Measurements from ENCODE around the gene HOXA10.

HOXA10 gene

DNA sequence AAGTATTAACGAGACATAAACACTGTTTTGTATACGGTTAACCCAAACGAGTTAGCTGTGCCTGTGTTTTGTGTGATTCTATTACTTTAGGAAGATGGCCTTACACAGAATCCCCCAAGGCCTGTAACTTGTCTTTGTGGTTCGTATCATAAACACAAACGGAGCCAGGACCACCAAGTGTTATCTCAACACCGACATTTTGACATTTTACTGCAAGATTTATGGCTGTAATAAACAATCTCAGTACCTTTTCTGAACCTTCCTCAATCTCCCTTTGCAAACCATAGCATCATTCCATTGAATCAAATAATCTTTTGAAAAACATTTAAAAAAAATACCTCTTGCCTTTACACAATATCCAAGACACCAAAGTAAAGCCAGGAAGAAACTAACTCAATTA lies 41.1 kb downstream of the HOXA10 start:
- Histone ChIP-seq H3K27ac (ENCODE audit: low read length) (no peak overlapping the region), H3K4me1 (ENCODE audit: low read length) (peaks cover 28% of the 10 kb centered on the region), H3K79me2 (ENCODE audit: low read length) (no peaks in the 10 kb centered on the region), H2AFZ (ENCODE audit: low read depth, low read length) (no peak overlapping the region), H3K4me3 (ENCODE audit: low read length) (no peak overlapping the region), H3K9me3 (ENCODE audit: insufficient read depth, low read length) (no peaks in the 10 kb centered on the region), H4K20me1 (ENCODE audit: insufficient read depth, low read length) (peaks cover 7% of the 10 kb centered on the region; the same call in 1 of the 2 replicates), H3K36me3 (replicated peaks; ENCODE audit: low read depth, low read length) (no peaks in the 10 kb centered on the region), H3K4me2 (ENCODE audit: low read length) (no peak overlapping the region), H3K27me3 (ENCODE audit: low read depth, low read length) (peaks cover 5% of the 10 kb centered on the region), H3K9ac (ENCODE audit: low read length) (no peak overlapping the region)
- TF ChIP-seq, protein P1, sequence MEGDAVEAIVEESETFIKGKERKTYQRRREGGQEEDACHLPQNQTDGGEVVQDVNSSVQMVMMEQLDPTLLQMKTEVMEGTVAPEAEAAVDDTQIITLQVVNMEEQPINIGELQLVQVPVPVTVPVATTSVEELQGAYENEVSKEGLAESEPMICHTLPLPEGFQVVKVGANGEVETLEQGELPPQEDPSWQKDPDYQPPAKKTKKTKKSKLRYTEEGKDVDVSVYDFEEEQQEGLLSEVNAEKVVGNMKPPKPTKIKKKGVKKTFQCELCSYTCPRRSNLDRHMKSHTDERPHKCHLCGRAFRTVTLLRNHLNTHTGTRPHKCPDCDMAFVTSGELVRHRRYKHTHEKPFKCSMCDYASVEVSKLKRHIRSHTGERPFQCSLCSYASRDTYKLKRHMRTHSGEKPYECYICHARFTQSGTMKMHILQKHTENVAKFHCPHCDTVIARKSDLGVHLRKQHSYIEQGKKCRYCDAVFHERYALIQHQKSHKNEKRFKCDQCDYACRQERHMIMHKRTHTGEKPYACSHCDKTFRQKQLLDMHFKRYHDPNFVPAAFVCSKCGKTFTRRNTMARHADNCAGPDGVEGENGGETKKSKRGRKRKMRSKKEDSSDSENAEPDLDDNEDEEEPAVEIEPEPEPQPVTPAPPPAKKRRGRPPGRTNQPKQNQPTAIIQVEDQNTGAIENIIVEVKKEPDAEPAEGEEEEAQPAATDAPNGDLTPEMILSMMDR (IDR thresholded peaks at IDR 0.05; ENCODE audit: low read depth, low read length) = no peak
- TF ChIP-seq EZH2phosphoT487 (IDR thresholded peaks at IDR 0.05; ENCODE audit: low read depth) = no peak

DNA sequence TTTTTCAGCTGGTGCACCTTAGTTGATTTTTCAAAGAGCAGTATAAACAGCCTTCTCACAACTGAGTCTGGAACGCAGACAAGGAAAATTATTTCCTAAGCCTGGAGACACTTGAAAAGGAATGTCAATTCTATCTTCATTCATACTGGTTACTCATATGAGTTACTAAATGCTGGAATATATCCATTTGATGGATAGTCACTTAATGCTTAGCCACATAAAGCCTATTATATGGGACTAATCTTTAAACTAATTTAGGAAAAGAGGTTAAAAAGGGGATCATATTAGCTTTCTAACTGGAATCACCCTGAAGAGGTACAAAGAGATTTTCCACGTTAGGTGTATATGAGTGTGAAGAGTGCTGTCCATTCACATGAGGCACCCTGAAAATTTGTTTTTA lies 41.9 kb downstream of the HOXA10 start:
- Histone ChIP-seq H3K4me2 (ENCODE audit: low read length) (no peak overlapping the region), H3K9ac (ENCODE audit: low read length) (no peak overlapping the region), H3K4me1 (ENCODE audit: low read length) (peaks cover 28% of the 10 kb centered on the region), H3K79me2 (ENCODE audit: low read length) (no peaks in the 10 kb centered on the region), H3K4me3 (ENCODE audit: low read length) (no peak overlapping the region), H3K36me3 (replicated peaks; ENCODE audit: low read depth, low read length) (no peaks in the 10 kb centered on the region), H3K9me3 (ENCODE audit: insufficient read depth, low read length) (no peaks in the 10 kb centered on the region), H3K27me3 (ENCODE audit: low read depth, low read length) (no peaks in the 10 kb centered on the region; the same call in 1 of the 2 replicates), H2AFZ (ENCODE audit: low read depth, low read length) (no peak overlapping the region), H3K27ac (ENCODE audit: low read length) (no peak overlapping the region), H4K20me1 (ENCODE audit: insufficient read depth, low read length) (peaks cover 7% of the 10 kb centered on the region; the same call in 1 of the 2 replicates)
- TF ChIP-seq, protein P1 (IDR thresholded peaks at IDR 0.05; ENCODE audit: low read depth, low read length) = no peak
- TF ChIP-seq EZH2phosphoT487 (IDR thresholded peaks at IDR 0.05; ENCODE audit: low read depth) = no peak

DNA sequence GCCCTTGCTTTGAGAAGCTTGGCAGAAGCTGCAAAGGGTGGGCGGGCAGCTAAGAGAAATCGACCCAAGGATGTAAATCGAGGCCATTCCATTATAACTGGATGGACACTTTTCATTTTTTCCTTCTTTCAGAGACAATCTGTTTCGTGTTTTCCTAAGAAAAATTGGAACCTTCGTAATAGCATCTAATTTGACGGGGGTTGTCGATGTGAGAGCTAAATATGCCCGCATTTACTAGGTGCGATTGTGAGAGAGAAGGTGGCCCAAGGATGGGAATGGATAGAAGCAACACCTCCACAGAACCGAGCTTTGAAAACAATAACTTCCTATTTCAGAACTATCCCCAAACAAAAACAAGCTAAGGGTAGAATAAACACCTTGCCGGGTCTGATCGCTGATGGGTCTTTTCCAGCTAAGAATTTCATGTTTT lies 42.7 kb downstream of the HOXA10 start:
- Histone ChIP-seq H3K27ac (ENCODE audit: low read length) (no peak overlapping the region), H3K36me3 (replicated peaks; ENCODE audit: low read depth, low read length) (no peaks in the 10 kb centered on the region), H3K4me2 (ENCODE audit: low read length) (no peak overlapping the region), H3K27me3 (ENCODE audit: low read depth, low read length) (no peaks in the 10 kb centered on the region; the same call in 1 of the 2 replicates), H3K4me3 (ENCODE audit: low read length) (no peak overlapping the region), H3K4me1 (ENCODE audit: low read length) (peaks cover 25% of the 10 kb centered on the region), H2AFZ (ENCODE audit: low read depth, low read length) (no peak overlapping the region), H3K79me2 (ENCODE audit: low read length) (no peaks in the 10 kb centered on the region), H3K9me3 (ENCODE audit: insufficient read depth, low read length) (no peaks in the 10 kb centered on the region), H3K9ac (ENCODE audit: low read length) (no peak overlapping the region), H4K20me1 (ENCODE audit: insufficient read depth, low read length) (peaks cover 7% of the 10 kb centered on the region; the same call in 1 of the 2 replicates)
- TF ChIP-seq EZH2phosphoT487 (IDR thresholded peaks at IDR 0.05; ENCODE audit: low read depth) = no peak
- TF ChIP-seq, protein P1 (IDR thresholded peaks at IDR 0.05; ENCODE audit: low read depth, low read length) = no peak

DNA sequence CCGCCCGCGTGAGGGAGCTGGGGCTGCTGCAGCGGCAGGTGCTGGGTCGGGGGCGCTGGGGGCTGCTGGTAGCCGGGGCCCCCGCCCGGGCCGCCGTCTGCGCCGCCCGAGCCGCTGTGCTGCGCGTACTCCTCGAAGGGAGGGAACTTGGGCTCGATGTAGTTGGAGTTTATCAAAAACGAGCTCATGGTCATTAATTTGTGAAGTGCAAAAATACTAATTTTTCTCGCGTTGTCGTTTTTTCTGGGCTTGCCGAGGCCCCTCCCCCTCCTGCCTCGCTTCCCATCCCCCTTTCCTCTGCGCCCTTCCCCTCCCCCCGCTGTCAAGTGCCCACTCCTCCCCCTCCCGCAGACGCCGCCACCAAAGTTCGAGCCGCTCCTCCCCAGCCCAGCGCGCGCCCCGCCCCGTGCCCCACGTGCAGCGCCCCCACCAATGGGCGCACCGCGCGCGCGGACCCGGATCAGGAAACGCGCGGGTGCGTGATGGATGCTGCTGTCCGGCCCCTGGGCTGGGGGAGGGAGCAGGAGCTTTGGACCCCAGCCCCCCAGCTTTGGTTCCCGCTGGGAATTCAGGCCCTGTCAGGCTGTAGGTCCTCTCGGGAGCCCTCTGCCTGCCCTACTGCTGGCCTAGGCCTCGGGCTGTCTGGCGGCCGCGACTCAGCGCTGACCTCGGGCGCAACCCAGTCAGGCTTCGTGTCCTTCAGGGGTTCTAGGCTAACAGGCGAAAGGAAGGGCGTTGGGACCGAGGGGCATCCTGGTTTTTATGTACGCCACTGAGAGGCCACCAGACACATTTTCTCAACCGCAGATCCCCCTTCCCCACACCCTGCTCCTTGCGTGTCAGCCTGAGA lies 43.4 kb downstream of the HOXA10 start, which contains the start of gene HOXA4:
Gene HOXA4, minus strand, starts transcription at position 218 of the 850 bp plus-strand sequence. Its CDS starts 24 bp downstream, at position 194.
- Histone ChIP-seq H3K79me2 (ENCODE audit: low read length) (no peaks in the 10 kb centered on the region), H3K4me3 (ENCODE audit: low read length) (no peak within 1 kb of the TSS), H3K27ac (ENCODE audit: low read length) (no peak within 1 kb of the TSS), H3K9me3 (ENCODE audit: insufficient read depth, low read length) (no peaks in the 10 kb centered on the region), H3K4me1 (ENCODE audit: low read length) (peaks cover 20% of the 10 kb centered on the region), H3K9ac (ENCODE audit: low read length) (no peak within 1 kb of the TSS), H2AFZ (ENCODE audit: low read depth, low read length) (no peak within 1 kb of the TSS), H3K36me3 (replicated peaks; ENCODE audit: low read depth, low read length) (no peaks in the 10 kb centered on the region), H3K27me3 (ENCODE audit: low read depth, low read length) (no peaks in the 10 kb centered on the region; the same call in 1 of the 2 replicates), H4K20me1 (ENCODE audit: insufficient read depth, low read length) (peaks cover 7% of the 10 kb centered on the region; the same call in 1 of the 2 replicates), H3K4me2 (ENCODE audit: low read length) (no peak within 1 kb of the TSS)
- TF ChIP-seq, protein P1 (IDR thresholded peaks at IDR 0.05; ENCODE audit: low read depth, low read length) = no peak
- no peak for TF ChIP-seq EZH2phosphoT487 (IDR thresholded peaks at IDR 0.05; ENCODE audit: low read depth)
